K562 (cell line): ENCODE results near the gene TMEM273. TPM values are rescaled to one million over a fixed set of nuclear protein-coding genes. Genes with fewer than 3 reads are reported as not detected.

ENCODE experiments used
- ATAC-seq: fragments of 200-7000 bp; cut with Tn5 transposase; 3 replicates; pipeline ENCODE4 v1.9.1; 2020; ENCODE audit warnings: moderate library complexity
- BruUV-seq: library from RNA; stranded (reverse); fragments of 400-500 nt; replicated peaks from 2 replicates; lab custom pipeline; 2021; lab: Mats Ljungman, UMichigan
- CTCF ChIA-PET: fragments of 300-600 bp; formaldehyde crosslinking; extraction: SDS; loops from one replicate; lab custom pipeline; 2021; ENCODE audit warnings: low intra/inter-chr PET ratio; lab: Yijun Ruan, JAX
- POLR2A ChIA-PET: fragments of 300-600, 350-650 bp; sonication (Branson Sonifier 250); formaldehyde crosslinking; extraction: SDS; loops from one replicate; lab custom pipeline; 2021; ENCODE audit warnings: antibody characterized with exemption, inconsistent platforms; lab: Yijun Ruan, JAX
- DNase-seq, 4 experiments: peaks; one replicate each; pipeline versions ENCODE4 v3.0.0 to v3.0.0-alpha.2; 2011 to 2018; ENCODE audit warnings: low spot score in 3 of 4, mixed read lengths in 3 of 4; ENCODE audit errors: extremely low read depth in 1 of 4
- FAIRE-seq: peaks from 2 replicates; lab custom pipeline; 2011; peaks lifted over from hg19 to GRCh38; lab: Jason Lieb, UNC
- H2AFZ ChIP-seq: 2 replicates; pipeline ENCODE4 v1.6.0; 2011; ENCODE audit warnings: low read depth, low read length, control low read depth, inconsistent platforms
- H3K27ac ChIP-seq: fragments of 200-600 bp; 3 replicates; pipeline ENCODE4 v1.8.0; 2011; ENCODE audit warnings: low read depth, mild to moderate bottlenecking, control low read depth, inconsistent platforms, low read length, moderate library complexity, mixed read lengths; ENCODE audit errors: extremely low read depth
- H3K27me3 ChIP-seq, 2 experiments: fragments of 300-600 bp in 1 of 2; 2 replicates in 1 of 2; 3 replicates in 1 of 2; pipeline versions ENCODE4 v1.6.0 to v1.8.0; 2011; ENCODE audit warnings: inconsistent platforms in 2 of 2, low read length in 2 of 2, mild to moderate bottlenecking in 1 of 2, mixed read lengths in 1 of 2, moderate library complexity in 1 of 2; ENCODE audit not compliant: control insufficient read depth in 2 of 2, insufficient read depth in 2 of 2
- H3K36me3 ChIP-seq: fragments of 300-600 bp; 3 replicates; pipeline ENCODE4 v1.8.0; 2011; ENCODE audit warnings: mild to moderate bottlenecking, low read length, inconsistent platforms; ENCODE audit not compliant: control insufficient read depth, insufficient read depth
- H3K4me1 ChIP-seq, 2 experiments: fragments of 200-600 bp in 1 of 2; replicated peaks in 1 of 2; 2 replicates in 1 of 2; 3 replicates in 1 of 2; pipeline versions ENCODE4 v1.5.1 to v1.8.0; 2011; ENCODE audit warnings: inconsistent platforms in 2 of 2, low read length in 2 of 2, mild to moderate bottlenecking in 1 of 2, mixed read lengths in 1 of 2, moderate library complexity in 1 of 2; ENCODE audit not compliant: control insufficient read depth in 2 of 2, insufficient read depth in 2 of 2
- H3K4me2 ChIP-seq: 2 replicates; pipeline ENCODE4 v1.6.1; 2011; ENCODE audit warnings: low read length, control low read depth, inconsistent platforms, mixed read lengths; ENCODE audit not compliant: insufficient read depth
- H3K4me3 ChIP-seq: fragments of 200-600 bp; sonication (generic), shearing (Covaris generic); 2 replicates; pipeline ENCODE4 v1.5.1; 2016; ENCODE audit warnings: control low read depth, inconsistent platforms
- H3K79me2 ChIP-seq: fragments of 200-600 bp; 3 replicates; pipeline ENCODE4 v1.8.0; 2011; ENCODE audit warnings: low read length, inconsistent platforms; ENCODE audit not compliant: control insufficient read depth, insufficient read depth
- H3K9ac ChIP-seq, 2 experiments: 2 replicates each; pipeline versions ENCODE4 v1.6.0 to v1.6.1; 2011; ENCODE audit warnings: low read depth in 2 of 2, low read length in 2 of 2, control low read depth in 1 of 2, inconsistent platforms in 1 of 2, mild to moderate bottlenecking in 1 of 2, mixed read lengths in 1 of 2; ENCODE audit not compliant: insufficient read depth in 1 of 2
- H3K9me1 ChIP-seq: one replicate; pipeline ENCODE4 v1.6.0; 2011; ENCODE audit warnings: inconsistent platforms, mild to moderate bottlenecking, low read length, moderate library complexity; ENCODE audit not compliant: control insufficient read depth, insufficient read depth
- H3K9me3 ChIP-seq: replicated peaks from 2 replicates; pipeline ENCODE4 v1.5.1; 2011; ENCODE audit warnings: low read depth, low read length, inconsistent platforms; ENCODE audit not compliant: control insufficient read depth, insufficient read depth
- H4K20me1 ChIP-seq: replicated peaks from 2 replicates; pipeline ENCODE4 v1.6.1; 2011; ENCODE audit warnings: low read length, inconsistent platforms, mixed read lengths; ENCODE audit not compliant: control insufficient read depth, insufficient read depth
- CREB5 ChIP-seq: fragments of 250-450 bp; sonication (Bioruptor Pico); IDR thresholded peaks from 2 replicates; pipeline ENCODE4 v1.5.0; 2020; ENCODE audit warnings: mild to moderate bottlenecking
- DMBX1 ChIP-seq: fragments of 250-450 bp; sonication (Bioruptor Pico); IDR thresholded peaks from 2 replicates; pipeline ENCODE4 v1.8.0; 2022; ENCODE audit warnings: inconsistent platforms, mild to moderate bottlenecking, moderate library complexity, borderline replicate concordance
- E2F6 ChIP-seq, 2 experiments: IDR thresholded peaks; 2 replicates each; pipeline ENCODE4 v1.6.1; 2011; ENCODE audit warnings: borderline replicate concordance in 1 of 2, control low read depth in 1 of 2, low read depth in 1 of 2, low read length in 1 of 2, mild to moderate bottlenecking in 1 of 2, mixed read lengths in 1 of 2, moderate library complexity in 1 of 2; ENCODE audit not compliant: insufficient read depth in 1 of 2, insufficient read length in 1 of 2, poor library complexity in 1 of 2, severe bottlenecking in 1 of 2; ENCODE audit errors: extremely low read depth in 1 of 2
- FOSL1 ChIP-seq: fragments of 200-800 bp; sonication (Bioruptor generic); conservative IDR thresholded peaks from 2 replicates; pipeline ENCODE4 v1.6.1; 2016; ENCODE audit warnings: missing genetic modification characterization, missing compliant biosample characterization
- MAX ChIP-seq: sonication (generic); formaldehyde crosslinking; IDR thresholded peaks from 2 replicates; pipeline ENCODE4 v1.9.0; 2022; ENCODE audit warnings: mild to moderate bottlenecking, missing genetic modification reagents
- MNT ChIP-seq, 2 experiments: fragments of 450-650 bp; conservative IDR thresholded peaks; 2 replicates each; pipeline ENCODE4 v1.6.1; 2017; ENCODE audit warnings: mild to moderate bottlenecking in 2 of 2, moderate library complexity in 2 of 2
- NR2C1 ChIP-seq, 2 experiments: fragments of 450-650 bp; IDR thresholded peaks; 2 replicates each; pipeline ENCODE4 v1.6.1; 2017; ENCODE audit warnings: mild to moderate bottlenecking in 2 of 2, antibody characterized with exemption in 1 of 2, inconsistent platforms in 1 of 2, missing compliant biosample characterization in 1 of 2, missing genetic modification characterization in 1 of 2
- YY1 ChIP-seq, 3 experiments: IDR thresholded peaks; 2 replicates each; pipeline ENCODE4 v1.6.1; 2011; ENCODE audit warnings: low read length in 2 of 3, mild to moderate bottlenecking in 2 of 3, moderate library complexity in 2 of 3, borderline replicate concordance in 1 of 3, control low read depth in 1 of 3, low read depth in 1 of 3; ENCODE audit not compliant: insufficient read depth in 3 of 3, insufficient replicate concordance in 2 of 3, control insufficient read depth in 1 of 3, insufficient read length in 1 of 3; ENCODE audit errors: extremely low read depth in 1 of 3
- ZNF24 ChIP-seq: fragments of 450-650 bp; IDR thresholded peaks from 2 replicates; pipeline ENCODE4 v1.6.1; 2016
- ZNF592 ChIP-seq: fragments of 450-650 bp; IDR thresholded peaks from 2 replicates; pipeline ENCODE4 v1.6.1; 2017; ENCODE audit warnings: antibody characterized with exemption, mild to moderate bottlenecking
- WGBS: fragments of 100-300 bp; shearing (Covaris generic); methylation state at CpG from one replicate; pipeline ENCODE4 v1.1.6; 2016; ENCODE audit warnings: low coverage, mixed read lengths; ENCODE audit not compliant: insufficient coverage; ENCODE audit errors: missing lambda C conversion rate; 5-methylcytosine and 5-hydroxymethylcytosine counted together
- in situ Hi-C: fragments of 300-500 bp; cut with MboI; formaldehyde crosslinking; loops from 4 replicates; pipeline ENCODE4 v1.15.0; 2018; ENCODE audit warnings: inconsistent platforms, mixed read lengths
- intact Hi-C: fragments of 100-400 bp; cut with micrococcal nuclease; formaldehyde crosslinking; loops from 2 replicates; pipeline ENCODE4 v1.14.2; 2022
- polyA plus RNA-seq, 8 experiments: library from polyadenylated mRNA; depleted of rRNA in 4 of 8; stranded (reverse) in 5 of 8; unstranded in 3 of 8; fragments of >200 nt; fragmentation: Nextera tagmentation in 2 of 8; fragmentation: Illumina TruSeq in 1 of 8; extraction: Ambion mirVana in 2 of 8; extraction: Trizol in 1 of 8; gene quantifications; 2 replicates each; pipeline versions ENCODE4 v1.2.1 to v1.2.3, GENCODE V29; 2011 to 2014; ENCODE audit warnings: inconsistent platforms in 1 of 8, missing spikeins in 1 of 8
- total RNA-seq, 7 experiments: library from RNA; depleted of rRNA in 6 of 7; stranded (reverse); fragments of >200 nt in 6 of 7; fragmentation: Illumina TruSeq in 2 of 7; extraction: Trizol in 2 of 7; gene quantifications; 2 replicates each; pipeline versions ENCODE4 v1.2.1 to v1.2.3, GENCODE V29; 2011 to 2021; ENCODE audit warnings: low replicate concordance in 1 of 7

Gene TMEM273
- total and polyA plus RNA-seq, 9 of the 15 experiments (the other 6 are each of a cell fraction or from before 2014, with no cell fraction given), result 39.2 to 131 (median 95.6) TPM

- WGBS, result 79% methylated on average over 4 of the region's 4 CpGs
- FAIRE-seq, result no peak
- POLR2A ChIA-PET, result interaction anchor here (1.5 kb wide), 2 partner anchors 11 to 17 kb away, joined by 3 read pairs; no protein-coding TSS in a partner anchor
- H3K79me2 ChIP-seq, result peaks cover 20% of the 10 kb centered on the region; the same call in 1 of the 3 replicates
- H3K4me3 ChIP-seq, result no peak overlapping the region
- no peak overlapping the region for H3K4me2 ChIP-seq
- peaks cover 5% of the 10 kb centered on the region for H3K9me1 ChIP-seq
- intact Hi-C loops, result loop anchor here (2.0 to 5.0 kb wide), 4 partner anchors 53 to 349 kb away; no protein-coding TSS in a partner anchor
- CTCF ChIA-PET, result no interaction called here
- no peaks in the 10 kb centered on the region for H3K9me3 ChIP-seq
- H3K27me3 ChIP-seq, result no peaks in the 10 kb centered on the region
- peak overlapping the region; percentile 58; the same call in 1 of the 2 replicates for H2AFZ ChIP-seq
- no peaks in the 10 kb centered on the region for H4K20me1 ChIP-seq
- no peak for ATAC-seq
- in situ Hi-C loops, result no loop called here
- no TSS peak for BruUV-seq
- H3K27ac ChIP-seq, result no peak overlapping the region; the same call in 2 of the 3 replicates
- H3K4me1 ChIP-seq, result peaks cover 65 to 84% of the 10 kb centered on the region in 2 experiments
- no peak for DNase-seq
- H3K36me3 ChIP-seq, result peaks cover 85% of the 10 kb centered on the region
- no peak overlapping the region for H3K9ac ChIP-seq
- TF ChIP-seq ZNF592 (peak; percentile 82), CREB5 (CRISPR knock-in tag) (no peak), MAX (CRISPR knock-in tag) (peak; percentile 84), ZNF24 (0 out of 2 replicates have a peak, but pooled peaks have one; percentile 8), MNT (conservative IDR thresholded peaks at IDR 0.05) (0 out of 4 replicates have a peak, but pooled peaks of 1 of the 2 experiments have one; percentile 5), FOSL1 (tag) (peak; percentile 93), DMBX1 (peak; percentile 69; the same call in 1 of the 2 replicates), NR2C1 (IDR thresholded peaks at IDR 0.05) (no peak), NR2C1 (tag; IDR thresholded peaks at IDR 0.05) (0 out of 2 replicates have a peak, but pooled peaks have one; percentile 10), YY1 (IDR thresholded peaks at IDR 0.05; ENCODE audit: borderline replicate concordance in 1 of 3, control insufficient read depth in 1 of 3, extremely low read depth in 1 of 3, insufficient read depth in 3 of 3, insufficient read length in 1 of 3, insufficient replicate concordance in 2 of 3, low read depth in 1 of 3, low read length in 2 of 3) (peak in 1 of 3 experiments; percentile 42), E2F6 (IDR thresholded peaks at IDR 0.05; ENCODE audit: borderline replicate concordance in 1 of 2, extremely low read depth in 1 of 2, insufficient read depth in 1 of 2, insufficient read length in 1 of 2, low read depth in 1 of 2, low read length in 1 of 2, poor library complexity in 1 of 2, severe bottlenecking in 1 of 2) (peak in 1 of 2 experiments; percentile 61)
Observed at GRCh38 chr10:49163741-49164140, 24.4 kb downstream of the TMEM273 start.
